H9 (cell line): ENCODE data around the gene NEK6. TPM values are rescaled to one million over a fixed set of nuclear protein-coding genes. Genes with fewer than 3 reads are reported as not detected.
A peak's percentile ranks its signal among the peaks of the same experiment; 100 is the strongest.

Experiments used
- DNase-seq: peaks from one replicate; pipeline ENCODE4 v3.0.0-alpha.2; 2017
- H2AFZ ChIP-seq: one replicate; pipeline ENCODE4 v1.6.1; 2013; ENCODE audit warnings: mild to moderate bottlenecking, low read length, control low read depth, moderate library complexity
- H2AK5ac ChIP-seq: 2 replicates; pipeline ENCODE4 v1.6.1; 2013; ENCODE audit warnings: low read length, control low read depth, mixed read lengths; ENCODE audit not compliant: insufficient read length
- H2BK120ac ChIP-seq: one replicate; pipeline ENCODE4 v1.6.1; 2013; ENCODE audit warnings: low read depth, mild to moderate bottlenecking, low read length, control low read depth, inconsistent platforms; ENCODE audit not compliant: poor library complexity, severe bottlenecking
- H2BK12ac ChIP-seq: 2 replicates; pipeline ENCODE4 v1.6.1; 2013; ENCODE audit warnings: low read length, control low read depth, mixed read lengths, low read depth; ENCODE audit not compliant: insufficient read length
- H2BK15ac ChIP-seq: 2 replicates; pipeline ENCODE4 v1.6.1; 2013; ENCODE audit warnings: low read depth, low read length, control low read depth
- H2BK20ac ChIP-seq: one replicate; pipeline ENCODE4 v1.6.1; 2013; ENCODE audit warnings: low read depth, mild to moderate bottlenecking, low read length, control low read depth, inconsistent platforms; ENCODE audit not compliant: poor library complexity, severe bottlenecking
- H2BK5ac ChIP-seq: 2 replicates; pipeline ENCODE4 v1.6.1; 2013; ENCODE audit warnings: low read length, control low read depth, mixed read lengths; ENCODE audit not compliant: insufficient read length
- H3K14ac ChIP-seq: 2 replicates; pipeline ENCODE4 v1.6.1; 2013; ENCODE audit warnings: low read length, control low read depth; ENCODE audit not compliant: insufficient read depth
- H3K18ac ChIP-seq: 2 replicates; pipeline ENCODE4 v1.6.1; 2013; ENCODE audit warnings: low read depth, mild to moderate bottlenecking, mixed read lengths, low read length, control low read depth; ENCODE audit not compliant: insufficient read length
- H3K23ac ChIP-seq: 2 replicates; pipeline ENCODE4 v1.6.1; 2013; ENCODE audit warnings: low read length, control low read depth, mixed read lengths, low read depth; ENCODE audit not compliant: insufficient read length
- H3K23me2 ChIP-seq: 2 replicates; pipeline ENCODE4 v1.6.1; 2013; ENCODE audit warnings: low read depth, mild to moderate bottlenecking, mixed read lengths, low read length, control low read depth; ENCODE audit not compliant: insufficient read length, poor library complexity, severe bottlenecking
- H3K27ac ChIP-seq: 2 replicates; pipeline ENCODE4 v1.5.1; 2013; ENCODE audit warnings: low read length, control low read depth, mixed read lengths, low read depth; ENCODE audit not compliant: insufficient read length
- H3K27me3 ChIP-seq: 2 replicates; pipeline ENCODE4 v1.6.1; 2013; ENCODE audit warnings: low read length, control low read depth, inconsistent platforms; ENCODE audit not compliant: insufficient read depth
- H3K4ac ChIP-seq: 2 replicates; pipeline ENCODE4 v1.6.1; 2013; ENCODE audit warnings: low read depth, mild to moderate bottlenecking, control low read depth, inconsistent platforms, low read length, moderate library complexity
- H3K4me1 ChIP-seq: 2 replicates; pipeline ENCODE4 v1.6.1; 2013; ENCODE audit warnings: low read length, control low read depth, inconsistent platforms; ENCODE audit not compliant: insufficient read depth
- H3K4me2 ChIP-seq: 2 replicates; pipeline ENCODE4 v1.6.1; 2013; ENCODE audit warnings: low read length, control low read depth, mixed read lengths; ENCODE audit not compliant: insufficient read length, insufficient read depth
- H3K56ac ChIP-seq: 2 replicates; pipeline ENCODE4 v1.6.1; 2013; ENCODE audit warnings: low read depth, mild to moderate bottlenecking, mixed read lengths, low read length, control low read depth; ENCODE audit not compliant: insufficient read length
- H3K79me1 ChIP-seq: 2 replicates; pipeline ENCODE4 v1.6.1; 2013; ENCODE audit warnings: low read depth, mild to moderate bottlenecking, moderate library complexity, low read length, control low read depth, inconsistent platforms; ENCODE audit not compliant: insufficient read depth, poor library complexity, severe bottlenecking
- H3K79me2 ChIP-seq: 2 replicates; pipeline ENCODE4 v1.6.1; 2013; ENCODE audit warnings: low read length, control low read depth, inconsistent platforms; ENCODE audit not compliant: insufficient read depth
- H3K9ac ChIP-seq: 2 replicates; pipeline ENCODE4 v1.6.1; 2013; ENCODE audit warnings: low read length, control low read depth, mixed read lengths; ENCODE audit not compliant: insufficient read length; ENCODE audit errors: extremely low read depth
- H3K9me3 ChIP-seq: one replicate; pipeline ENCODE4 v1.6.1; 2013; ENCODE audit warnings: low read depth, low read length, inconsistent platforms; ENCODE audit not compliant: control insufficient read depth
- H3T11ph ChIP-seq: one replicate; pipeline ENCODE4 v1.6.1; 2013; ENCODE audit warnings: mild to moderate bottlenecking, low read length, control low read depth, inconsistent platforms
- H4K20me1 ChIP-seq: one replicate; pipeline ENCODE4 v1.6.1; 2013; ENCODE audit not compliant: control insufficient read depth, insufficient read length, insufficient read depth
- H4K5ac ChIP-seq: 2 replicates; pipeline ENCODE4 v1.6.1; 2013; ENCODE audit warnings: low read depth, mild to moderate bottlenecking, mixed read lengths, low read length, control low read depth; ENCODE audit not compliant: insufficient read length
- H4K8ac ChIP-seq: replicated peaks from 2 replicates; pipeline ENCODE4 v1.6.1; 2013; ENCODE audit warnings: low read length, control low read depth, mixed read lengths, low read depth; ENCODE audit not compliant: insufficient read length
- H4K91ac ChIP-seq: 2 replicates; pipeline ENCODE4 v1.6.1; 2013; ENCODE audit warnings: low read depth, mild to moderate bottlenecking, moderate library complexity, mixed read lengths, low read length, control low read depth; ENCODE audit not compliant: insufficient read length
- H3K27ac Mint-ChIP-seq, 3 experiments: 2 replicates in 2 of 3; 3 replicates in 1 of 3; pipeline ENCODE4 v1.8.0; 2020 to 2021; ENCODE audit warnings: mixed read lengths in 3 of 3, mild to moderate bottlenecking in 1 of 3, moderate library complexity in 1 of 3
- H3K27me3 Mint-ChIP-seq: 2 replicates; pipeline ENCODE4 v1.8.0; 2021; ENCODE audit warnings: low read depth, mild to moderate bottlenecking, moderate library complexity, mixed read lengths
- H3K36me3 Mint-ChIP-seq, 3 experiments: 2 replicates in 2 of 3; 3 replicates in 1 of 3; pipeline ENCODE4 v1.8.0; 2020 to 2021; ENCODE audit warnings: low read depth in 3 of 3, mixed read lengths in 3 of 3; ENCODE audit not compliant: insufficient read depth in 1 of 3
- H3K4me1 Mint-ChIP-seq, 2 experiments: 2 replicates each; pipeline ENCODE4 v1.8.0; 2020; ENCODE audit warnings: mixed read lengths in 2 of 2
- H3K4me3 Mint-ChIP-seq, 2 experiments: 2 replicates in 1 of 2; 3 replicates in 1 of 2; pipeline ENCODE4 v1.8.0; 2020 to 2021; ENCODE audit warnings: mild to moderate bottlenecking in 2 of 2, mixed read lengths in 2 of 2, moderate library complexity in 1 of 2
- H3K9me3 Mint-ChIP-seq, 2 experiments: 2 replicates in 1 of 2; 3 replicates in 1 of 2; pipeline ENCODE4 v1.8.0; 2020; ENCODE audit warnings: mild to moderate bottlenecking in 2 of 2, mixed read lengths in 2 of 2, moderate library complexity in 1 of 2
- WGBS: extraction: QIAGEN DNeasy Blood & Tissue Kit; methylation state at CpG from one replicate; pipeline ENCODE4 v1.1.7; 2013; ENCODE audit warnings: missing lambda C conversion rate, low lambda C conversion rate, mixed read lengths; ENCODE audit not compliant: insufficient read length; ENCODE audit errors: extremely low coverage; 5-methylcytosine and 5-hydroxymethylcytosine counted together
- total RNA-seq: library from RNA; stranded (reverse); gene quantifications from 2 replicates; pipeline ENCODE4 v1.2.1, GENCODE V29; 2021
- TF ChIP-seq, protein P1 (sequence below): fragments of 200-600 bp; sonication (generic); conservative IDR thresholded peaks from 3 replicates; pipeline ENCODE4 v1.8.0; 2021; ENCODE audit warnings: antibody characterized with exemption, mild to moderate bottlenecking

Gene NEK6
- total RNA-seq, 1 experiment from 2014 or later = 14.3 TPM

DNA sequence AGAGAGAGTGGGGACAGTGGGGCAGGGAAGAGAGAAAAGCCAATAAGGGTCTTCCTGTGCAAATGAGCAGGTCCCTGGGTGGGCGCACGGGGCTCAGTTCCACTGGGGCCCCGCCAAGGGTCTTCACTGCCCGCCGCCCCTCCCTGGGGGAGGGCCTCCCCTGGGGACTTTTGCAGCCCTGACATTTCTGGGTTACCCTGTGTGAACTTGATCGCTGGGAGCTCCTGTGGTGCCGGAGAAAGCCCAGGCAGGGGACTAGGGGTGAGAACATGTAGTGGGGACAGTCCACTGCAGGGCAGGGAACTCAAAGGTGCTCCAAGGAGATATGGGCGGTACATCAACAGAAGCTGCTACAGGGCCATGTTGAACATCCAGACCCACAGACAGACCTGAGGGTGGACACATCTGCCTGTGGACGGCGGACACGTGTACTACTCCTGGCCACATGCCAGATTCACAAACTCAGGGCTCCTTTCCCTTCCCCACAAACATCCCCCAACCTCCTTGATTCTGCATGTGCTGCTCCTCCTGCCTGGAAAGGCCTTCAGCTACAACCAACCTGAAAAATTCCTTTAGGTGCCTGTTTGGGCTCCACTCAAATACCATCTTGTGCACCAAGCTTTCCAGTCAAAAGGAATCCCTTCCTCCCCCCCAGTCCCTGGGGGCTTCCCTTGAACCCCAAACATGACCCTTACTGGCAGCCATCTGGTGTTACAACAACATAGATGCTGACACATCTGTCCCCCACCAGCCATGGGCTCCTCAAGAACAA, 43.0 kb upstream of the NEK6 start:
- H3T11ph ChIP-seq = no peak overlapping the region
- no peaks in the 10 kb centered on the region for H3K36me3 Mint-ChIP-seq
- H2BK15ac ChIP-seq = no peak overlapping the region
- H3K27ac ChIP-seq = no peak overlapping the region
- H3K18ac ChIP-seq = no peak overlapping the region
- H2AK5ac ChIP-seq = no peak overlapping the region
- no peaks in the 10 kb centered on the region for H3K79me1 ChIP-seq
- peaks cover 0 to 9% of the 10 kb centered on the region in 2 experiments; a peak in 2 of 4 replicates for H3K4me1 Mint-ChIP-seq
- H4K20me1 ChIP-seq = no peaks in the 10 kb centered on the region
- no peaks in the 10 kb centered on the region for H3K27me3 Mint-ChIP-seq
- H3K4me1 ChIP-seq = no peaks in the 10 kb centered on the region
- no peaks in the 10 kb centered on the region for H3K9me3 Mint-ChIP-seq
- no CpG with 5 or more reads among the region's 11 CpGs for WGBS
- H3K4me2 ChIP-seq = no peak overlapping the region
- H3K23me2 ChIP-seq = no peaks in the 10 kb centered on the region
- H4K91ac ChIP-seq = no peak overlapping the region
- TF ChIP-seq, protein P1, sequence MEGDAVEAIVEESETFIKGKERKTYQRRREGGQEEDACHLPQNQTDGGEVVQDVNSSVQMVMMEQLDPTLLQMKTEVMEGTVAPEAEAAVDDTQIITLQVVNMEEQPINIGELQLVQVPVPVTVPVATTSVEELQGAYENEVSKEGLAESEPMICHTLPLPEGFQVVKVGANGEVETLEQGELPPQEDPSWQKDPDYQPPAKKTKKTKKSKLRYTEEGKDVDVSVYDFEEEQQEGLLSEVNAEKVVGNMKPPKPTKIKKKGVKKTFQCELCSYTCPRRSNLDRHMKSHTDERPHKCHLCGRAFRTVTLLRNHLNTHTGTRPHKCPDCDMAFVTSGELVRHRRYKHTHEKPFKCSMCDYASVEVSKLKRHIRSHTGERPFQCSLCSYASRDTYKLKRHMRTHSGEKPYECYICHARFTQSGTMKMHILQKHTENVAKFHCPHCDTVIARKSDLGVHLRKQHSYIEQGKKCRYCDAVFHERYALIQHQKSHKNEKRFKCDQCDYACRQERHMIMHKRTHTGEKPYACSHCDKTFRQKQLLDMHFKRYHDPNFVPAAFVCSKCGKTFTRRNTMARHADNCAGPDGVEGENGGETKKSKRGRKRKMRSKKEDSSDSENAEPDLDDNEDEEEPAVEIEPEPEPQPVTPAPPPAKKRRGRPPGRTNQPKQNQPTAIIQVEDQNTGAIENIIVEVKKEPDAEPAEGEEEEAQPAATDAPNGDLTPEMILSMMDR = no peak
- H4K8ac ChIP-seq = no peak overlapping the region
- no peak overlapping the region for H3K4ac ChIP-seq
- H4K5ac ChIP-seq = no peak overlapping the region
- no peak overlapping the region for H3K56ac ChIP-seq
- no peak overlapping the region for H2BK120ac ChIP-seq
- no peak overlapping the region for H2BK20ac ChIP-seq
- no peaks in the 10 kb centered on the region for H3K27me3 ChIP-seq
- H3K27ac Mint-ChIP-seq = peak overlapping the region in 1 of 3 experiments; percentile 52; a peak in 1 of 7 replicates
- no peaks in the 10 kb centered on the region for H3K9me3 ChIP-seq
- no peak overlapping the region for H3K23ac ChIP-seq
- H3K9ac ChIP-seq = no peak overlapping the region
- H3K4me3 Mint-ChIP-seq = no peak overlapping the region
- H2AFZ ChIP-seq = no peak overlapping the region
- no peak for DNase-seq
- no peaks in the 10 kb centered on the region for H3K79me2 ChIP-seq
- H2BK5ac ChIP-seq = no peak overlapping the region
- H2BK12ac ChIP-seq = no peak overlapping the region
- no peak overlapping the region for H3K14ac ChIP-seq
